Caco-2 (cell line): ENCODE results near the gene R3HDM2. TPM values are rescaled to one million over a fixed set of nuclear protein-coding genes. Genes with fewer than 3 reads are reported as not detected.

Experiments used
- BruUV-seq: library from RNA; stranded (reverse); fragments of 400-500 nt; replicated peaks from 2 replicates; lab custom pipeline; 2021; lab: Mats Ljungman, UMichigan
- CTCF ChIA-PET: fragments of 300-600 bp; sonication (Branson Sonifier 250); formaldehyde crosslinking; loops from one replicate; lab custom pipeline; 2022; ENCODE audit warnings: antibody characterized with exemption; lab: Charles Lee
- POLR2A ChIA-PET: fragments of 300-600 bp; sonication (Branson Sonifier 250); formaldehyde crosslinking; loops from one replicate; lab custom pipeline; 2022; ENCODE audit warnings: antibody characterized with exemption; lab: Charles Lee
- DNase-seq, 2 experiments: peaks; one replicate each; pipeline versions ENCODE4 v3.0.0 to v3.0.0-alpha.2; 2020 to 2022
- H3K27me3 ChIP-seq: replicated peaks from 2 replicates; pipeline ENCODE4 v1.6.0; 2011; ENCODE audit warnings: low read length; ENCODE audit not compliant: control insufficient read depth, insufficient read depth
- H3K36me3 ChIP-seq: 2 replicates; pipeline ENCODE4 v1.5.1; 2011; ENCODE audit warnings: low read length; ENCODE audit not compliant: control insufficient read depth, insufficient read depth
- H3K4me1 ChIP-seq: fragments of 250-450 bp; sonication (Bioruptor Pico); 2 replicates; pipeline ENCODE4 v1.5.1; 2020; ENCODE audit warnings: mild to moderate bottlenecking
- H3K4me3 ChIP-seq: 2 replicates; pipeline ENCODE4 v1.5.1; 2011; ENCODE audit warnings: low read depth, mild to moderate bottlenecking, control low read depth, low read length
- H3K9me3 ChIP-seq: fragments of 250-450 bp; sonication (Bioruptor Pico); 2 replicates; pipeline ENCODE4 v1.5.1; 2020; ENCODE audit warnings: mild to moderate bottlenecking, moderate library complexity
- H3K27ac Mint-ChIP-seq: one replicate; pipeline ENCODE4 v1.8.0; 2022; ENCODE audit warnings: mixed read lengths; ENCODE audit not compliant: unreplicated experiment
- H3K27me3 Mint-ChIP-seq: one replicate; pipeline ENCODE4 v1.8.0; 2022; ENCODE audit warnings: mixed read lengths; ENCODE audit not compliant: insufficient read depth, unreplicated experiment
- H3K36me3 Mint-ChIP-seq: one replicate; pipeline ENCODE4 v1.8.0; 2022; ENCODE audit warnings: mild to moderate bottlenecking, mixed read lengths; ENCODE audit not compliant: insufficient read depth, unreplicated experiment
- H3K4me1 Mint-ChIP-seq: one replicate; pipeline ENCODE4 v1.8.0; 2022; ENCODE audit warnings: low read depth, mixed read lengths; ENCODE audit not compliant: unreplicated experiment
- H3K4me3 Mint-ChIP-seq: one replicate; pipeline ENCODE4 v1.8.0; 2022; ENCODE audit warnings: mild to moderate bottlenecking, moderate library complexity, mixed read lengths; ENCODE audit not compliant: unreplicated experiment
- H3K9me3 Mint-ChIP-seq: one replicate; pipeline ENCODE4 v1.8.0; 2022; ENCODE audit warnings: mixed read lengths; ENCODE audit not compliant: unreplicated experiment
- intact Hi-C: fragments of 100-400 bp; cut with micrococcal nuclease; formaldehyde crosslinking; loops from one replicate; pipeline ENCODE4 v1.10.0; 2022; ENCODE audit not compliant: unreplicated experiment
- total RNA-seq: library from RNA; stranded (reverse); gene quantifications from 2 replicates; pipeline ENCODE4 v1.2.3, GENCODE V29; 2022
- TF ChIP-seq, protein P1 (sequence below), 2 experiments: fragments of 200-600 bp in 1 of 2; IDR thresholded peaks; 1 replicate in 1 of 2; 2 replicates in 1 of 2; pipeline versions ENCODE4 v1.5.1 to v1.8.0; 2011 to 2022; ENCODE audit warnings: antibody characterized with exemption in 1 of 2, control low read depth in 1 of 2, inconsistent platforms in 1 of 2, low read depth in 1 of 2, low read length in 1 of 2, mild to moderate bottlenecking in 1 of 2, moderate library complexity in 1 of 2; ENCODE audit not compliant: insufficient read depth in 1 of 2, severe bottlenecking in 1 of 2, unreplicated experiment in 1 of 2

The R3HDM2 gene
- total RNA-seq, 1 experiment from 2014 or later, result 33.7 TPM

DNA sequence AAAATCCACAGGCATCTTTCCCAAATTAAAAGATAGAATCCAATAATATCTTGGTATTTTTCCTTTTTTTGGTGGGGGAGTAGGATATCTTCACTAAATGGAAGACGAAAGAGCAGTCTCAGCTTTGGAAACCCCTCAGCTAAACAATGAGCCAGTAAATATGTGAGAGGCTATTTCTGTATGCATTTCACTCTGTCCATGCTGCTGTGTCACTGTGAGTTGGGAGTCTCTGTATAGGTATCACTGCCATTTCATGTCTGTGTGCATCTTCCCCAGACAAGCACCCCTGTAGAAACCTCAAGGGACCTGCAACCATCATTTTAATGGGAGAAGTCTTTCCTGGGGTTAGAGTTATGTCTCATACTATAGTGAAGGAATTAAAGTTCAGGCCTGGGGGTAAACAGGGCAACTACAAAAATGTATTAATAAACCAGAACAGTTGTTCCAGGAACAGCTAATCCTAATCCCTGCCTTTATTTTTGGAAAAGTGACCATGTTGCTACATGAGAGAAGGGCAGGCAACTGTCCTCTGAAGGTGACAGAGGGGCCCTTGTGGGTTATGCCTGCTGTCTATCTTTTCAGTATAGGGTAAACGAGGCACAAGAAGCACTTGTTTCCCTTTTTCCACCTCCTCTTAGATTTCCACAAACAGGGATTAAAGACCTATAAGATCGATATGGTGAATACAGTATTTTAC lies 168.6 kb downstream of the R3HDM2 start:
- Mint-ChIP-seq H3K36me3 (no peaks in the 10 kb centered on the region), H3K9me3 (no peaks in the 10 kb centered on the region), H3K4me1 (no peaks in the 10 kb centered on the region), H3K27ac (no peak overlapping the region), H3K27me3 (no peaks in the 10 kb centered on the region), H3K4me3 (no peak overlapping the region)
- DNase-seq, result no peak
- POLR2A ChIA-PET, result interaction anchor here (0.9 kb wide), 1 partner anchor 33 kb away, joined by 6 read pairs; the partner anchor contains the start of gene SHMT2
- Histone ChIP-seq H3K9me3 (no peaks in the 10 kb centered on the region), H3K27me3 (no peaks in the 10 kb centered on the region), H3K4me3 (no peak overlapping the region), H3K36me3 (no peaks in the 10 kb centered on the region; the same call in 1 of the 2 replicates), H3K4me1 (no peaks in the 10 kb centered on the region)
- CTCF ChIA-PET, result interaction anchor here (1.0 kb wide), 1 partner anchor 9 kb away, joined by 3 read pairs; no protein-coding TSS in a partner anchor
- intact Hi-C loops, result no loop called here
- BruUV-seq, result no TSS peak
- TF ChIP-seq, protein P1, sequence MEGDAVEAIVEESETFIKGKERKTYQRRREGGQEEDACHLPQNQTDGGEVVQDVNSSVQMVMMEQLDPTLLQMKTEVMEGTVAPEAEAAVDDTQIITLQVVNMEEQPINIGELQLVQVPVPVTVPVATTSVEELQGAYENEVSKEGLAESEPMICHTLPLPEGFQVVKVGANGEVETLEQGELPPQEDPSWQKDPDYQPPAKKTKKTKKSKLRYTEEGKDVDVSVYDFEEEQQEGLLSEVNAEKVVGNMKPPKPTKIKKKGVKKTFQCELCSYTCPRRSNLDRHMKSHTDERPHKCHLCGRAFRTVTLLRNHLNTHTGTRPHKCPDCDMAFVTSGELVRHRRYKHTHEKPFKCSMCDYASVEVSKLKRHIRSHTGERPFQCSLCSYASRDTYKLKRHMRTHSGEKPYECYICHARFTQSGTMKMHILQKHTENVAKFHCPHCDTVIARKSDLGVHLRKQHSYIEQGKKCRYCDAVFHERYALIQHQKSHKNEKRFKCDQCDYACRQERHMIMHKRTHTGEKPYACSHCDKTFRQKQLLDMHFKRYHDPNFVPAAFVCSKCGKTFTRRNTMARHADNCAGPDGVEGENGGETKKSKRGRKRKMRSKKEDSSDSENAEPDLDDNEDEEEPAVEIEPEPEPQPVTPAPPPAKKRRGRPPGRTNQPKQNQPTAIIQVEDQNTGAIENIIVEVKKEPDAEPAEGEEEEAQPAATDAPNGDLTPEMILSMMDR (IDR thresholded peaks at IDR 0.05; ENCODE audit: insufficient read depth in 1 of 2, low read depth in 1 of 2, low read length in 1 of 2, severe bottlenecking in 1 of 2, unreplicated experiment in 1 of 2), result no peak

DNA sequence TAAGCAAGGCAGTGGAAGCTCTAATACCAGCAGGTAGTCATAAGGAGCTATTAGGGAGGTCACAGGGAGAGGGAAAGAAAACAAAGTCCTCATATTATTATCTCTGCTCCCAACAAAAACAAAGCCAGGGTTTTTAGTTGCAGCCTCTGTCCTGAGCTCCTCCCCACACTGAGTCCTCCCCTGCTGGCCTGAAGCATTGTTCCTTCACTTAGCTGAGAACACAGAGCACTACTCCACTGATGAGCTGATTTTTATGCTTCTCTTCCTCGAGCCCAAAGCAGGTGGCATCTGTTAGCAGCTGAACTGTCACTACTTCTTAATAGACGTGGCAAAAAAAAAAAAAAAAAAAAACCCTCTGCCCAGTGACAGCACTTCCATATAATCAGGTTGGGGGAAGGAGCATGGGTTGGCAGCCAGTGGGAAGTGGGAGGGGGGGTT lies 169.4 kb downstream of the R3HDM2 start:
- BruUV-seq, result no TSS peak
- TF ChIP-seq, protein P1 (IDR thresholded peaks at IDR 0.05; ENCODE audit: insufficient read depth in 1 of 2, low read depth in 1 of 2, low read length in 1 of 2, severe bottlenecking in 1 of 2, unreplicated experiment in 1 of 2), result no peak
- H3K9me3 ChIP-seq, result no peaks in the 10 kb centered on the region
- ChIA-PET POLR2A (interaction anchor here (0.9 kb wide), 1 partner anchor 32 kb away, joined by 6 read pairs; the partner anchor contains the start of gene SHMT2), CTCF (interaction anchor here (0.7 to 1.4 kb wide), 3 partner anchors 19 to 291 kb away, joined by 3 to 4 read pairs (median 3); no protein-coding TSS in a partner anchor)
- no peaks in the 10 kb centered on the region for H3K9me3 Mint-ChIP-seq
- H3K36me3 Mint-ChIP-seq, result no peaks in the 10 kb centered on the region
- DNase-seq, result no peak
- intact Hi-C loops, result no loop called here
- no peaks in the 10 kb centered on the region for H3K27me3 ChIP-seq
- no peak overlapping the region for H3K27ac Mint-ChIP-seq
- no peaks in the 10 kb centered on the region for H3K4me1 ChIP-seq
- no peaks in the 10 kb centered on the region for H3K27me3 Mint-ChIP-seq
- no peaks in the 10 kb centered on the region; the same call in 1 of the 2 replicates for H3K36me3 ChIP-seq
- no peak overlapping the region for H3K4me3 Mint-ChIP-seq
- H3K4me1 Mint-ChIP-seq, result no peaks in the 10 kb centered on the region
- no peak overlapping the region for H3K4me3 ChIP-seq

DNA sequence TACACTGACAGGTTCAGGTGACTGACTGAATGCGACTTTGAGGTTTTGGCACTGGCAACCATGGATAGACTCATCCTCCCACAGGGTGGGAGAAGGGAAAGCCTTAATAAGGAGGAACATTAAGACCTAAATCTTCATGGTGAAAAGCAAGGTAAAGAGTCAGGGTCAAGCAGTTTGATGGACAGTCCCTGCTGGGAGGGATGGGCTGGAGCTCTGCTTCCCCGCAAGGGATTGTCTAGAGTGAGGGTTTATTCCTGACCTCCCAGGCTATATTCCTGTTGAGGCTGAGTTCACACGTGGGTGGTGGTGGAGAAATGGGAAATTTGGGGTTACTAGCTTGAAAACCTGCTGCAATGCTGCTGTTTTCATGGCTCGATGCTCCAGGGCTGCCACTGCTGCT lies 170.5 kb downstream of the R3HDM2 start:
- no peak overlapping the region for H3K4me3 ChIP-seq
- ChIA-PET POLR2A (interaction anchor here (0.6 kb wide), 1 partner anchor 9 kb away, joined by 3 read pairs; the partner anchor contains the start of gene STAC3), CTCF (interaction anchor here (1.4 kb wide), 1 partner anchor 192 kb away, joined by 3 read pairs; no protein-coding TSS in a partner anchor)
- H3K36me3 ChIP-seq, result no peaks in the 10 kb centered on the region; the same call in 1 of the 2 replicates
- no peaks in the 10 kb centered on the region for H3K27me3 ChIP-seq
- TF ChIP-seq, protein P1 (IDR thresholded peaks at IDR 0.05; ENCODE audit: insufficient read depth in 1 of 2, low read depth in 1 of 2, low read length in 1 of 2, severe bottlenecking in 1 of 2, unreplicated experiment in 1 of 2), result no peak
- no peaks in the 10 kb centered on the region for H3K27me3 Mint-ChIP-seq
- H3K4me1 Mint-ChIP-seq, result no peaks in the 10 kb centered on the region
- intact Hi-C loops, result no loop called here
- no peak overlapping the region for H3K27ac Mint-ChIP-seq
- H3K4me1 ChIP-seq, result no peaks in the 10 kb centered on the region
- H3K4me3 Mint-ChIP-seq, result no peak overlapping the region
- H3K9me3 ChIP-seq, result no peaks in the 10 kb centered on the region
- H3K9me3 Mint-ChIP-seq, result no peaks in the 10 kb centered on the region
- DNase-seq, result no peak
- no TSS peak for BruUV-seq
- peaks cover 4% of the 10 kb centered on the region for H3K36me3 Mint-ChIP-seq
